GM18499 (cell line): Measurements from ENCODE around the gene LYST.
"Not testable (repeated sequence)": the region's sequence is repeated elsewhere in the genome, so short reads cannot be mapped to it uniquely, and the experiment has no call there.

ENCODE experiments used
- ATAC-seq: cut with Tn5 transposase; IDR thresholded peaks from one replicate; pipeline ENCODE4 v1.9.1; 2021; ENCODE audit warnings: moderate number of reproducible peaks; ENCODE audit not compliant: insufficient read depth, unreplicated experiment

Gene LYST

GRCh38 chr1:235679005-235679404 lies 187.7 kb downstream of the LYST start:
- no peak for ATAC-seq

GRCh38 chr1:235675152-235675890 lies 191.4 kb downstream of the LYST start:
- ATAC-seq, result no peak

GRCh38 chr1:235673981-235674380 lies 192.7 kb downstream of the LYST start:
- ATAC-seq, result no peak

GRCh38 chr1:235671992-235672391 lies 194.7 kb downstream of the LYST start:
- ATAC-seq, result no peak

GRCh38 chr1:235670157-235670776 lies 196.4 kb downstream of the LYST start:
- ATAC-seq, result no peak

- no peak for ATAC-seq
Measured at GRCh38 chr1:235669277-235669676, 197.4 kb downstream of the LYST start.

GRCh38 chr1:235663628-235664027 lies 203.1 kb downstream of the LYST start:
- no peak for ATAC-seq

- ATAC-seq, result no peak
Measured at GRCh38 chr1:235661568-235661967, 205.1 kb downstream of the LYST start.

GRCh38 chr1:235659186-235659771 lies 207.4 kb downstream of the LYST start:
- ATAC-seq, result no peak

GRCh38 chr1:235657747-235658526 lies 208.8 kb downstream of the LYST start:
- ATAC-seq, result no peak

- ATAC-seq, result no peak
Measured at GRCh38 chr1:235657269-235657668, 209.4 kb downstream of the LYST start.

- ATAC-seq, result no peak
Measured at GRCh38 chr1:235652364-235652763, 214.3 kb downstream of the LYST start.

- no peak for ATAC-seq
Measured at GRCh38 chr1:235651170-235651806, 215.4 kb downstream of the LYST start.

- no peak for ATAC-seq
Measured at GRCh38 chr1:235650341-235651169, 216.2 kb downstream of the LYST start.

- no peak for ATAC-seq
Measured at GRCh38 chr1:235649368-235650163, 217.1 kb downstream of the LYST start, which contains the start of gene GNG4. TSS of gene GNG4 (minus strand) at chr1:235649784. CDS start at chr1:235583838, 65,946 bp downstream.

- ATAC-seq, result no peak
Measured at GRCh38 chr1:235648954-235649367, 217.7 kb downstream of the LYST start.

GRCh38 chr1:235648407-235648907 lies 218.2 kb downstream of the LYST start:
- ATAC-seq, result no peak

GRCh38 chr1:235647537-235647936 lies 219.2 kb downstream of the LYST start:
- not testable (repeated sequence) for ATAC-seq
